WTC11 (cell line): ENCODE measurements around the gene TRPM4.

ENCODE experiments used
- NFYB ChIP-seq: sonication (generic); formaldehyde crosslinking; conservative IDR thresholded peaks from 2 replicates; pipeline ENCODE4 v1.8.0; 2022; ENCODE audit warnings: low read depth, missing genetic modification reagents
- TEAD4 ChIP-seq: sonication (generic); formaldehyde crosslinking; IDR thresholded peaks from 2 replicates; pipeline ENCODE4 v1.8.0; 2022; ENCODE audit warnings: mild to moderate bottlenecking, missing genetic modification reagents
- TF ChIP-seq, protein P1 (sequence below): fragments of 200-600 bp; IDR thresholded peaks from 2 replicates; pipeline ENCODE4 v1.8.0; 2022; ENCODE audit warnings: antibody characterized with exemption
- TF ChIP-seq, protein P2 (sequence below): sonication (generic); formaldehyde crosslinking; IDR thresholded peaks from 2 replicates; pipeline ENCODE4 v1.8.0; 2022; ENCODE audit warnings: mild to moderate bottlenecking, missing genetic modification reagents
- TF ChIP-seq, protein P3 (sequence below): sonication (generic); formaldehyde crosslinking; conservative IDR thresholded peaks from 2 replicates; pipeline ENCODE4 v1.8.1; 2022; ENCODE audit warnings: mild to moderate bottlenecking, missing genetic modification reagents

DNA sequence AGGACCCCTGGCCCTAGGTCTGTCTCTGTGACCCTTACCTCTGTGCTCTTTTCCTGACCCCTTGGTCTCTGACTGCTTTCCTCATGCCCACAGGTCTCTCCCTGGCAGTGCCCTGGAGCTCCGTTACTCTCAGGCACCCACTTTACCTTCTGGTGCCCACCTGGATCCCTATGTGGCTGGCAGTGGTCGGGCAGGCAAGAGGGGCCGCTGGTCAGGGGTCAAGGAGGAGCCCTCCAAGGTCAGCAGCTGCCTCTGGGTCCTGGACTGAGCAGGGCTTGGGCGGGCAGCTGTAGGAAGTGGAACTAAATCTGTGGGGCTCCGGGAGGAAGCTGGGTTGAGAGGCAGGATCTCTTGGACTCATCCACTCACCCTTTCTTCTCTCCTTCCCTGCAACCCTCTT lies 21.9 kb upstream of the TRPM4 start:
- TF ChIP-seq, protein P1, sequence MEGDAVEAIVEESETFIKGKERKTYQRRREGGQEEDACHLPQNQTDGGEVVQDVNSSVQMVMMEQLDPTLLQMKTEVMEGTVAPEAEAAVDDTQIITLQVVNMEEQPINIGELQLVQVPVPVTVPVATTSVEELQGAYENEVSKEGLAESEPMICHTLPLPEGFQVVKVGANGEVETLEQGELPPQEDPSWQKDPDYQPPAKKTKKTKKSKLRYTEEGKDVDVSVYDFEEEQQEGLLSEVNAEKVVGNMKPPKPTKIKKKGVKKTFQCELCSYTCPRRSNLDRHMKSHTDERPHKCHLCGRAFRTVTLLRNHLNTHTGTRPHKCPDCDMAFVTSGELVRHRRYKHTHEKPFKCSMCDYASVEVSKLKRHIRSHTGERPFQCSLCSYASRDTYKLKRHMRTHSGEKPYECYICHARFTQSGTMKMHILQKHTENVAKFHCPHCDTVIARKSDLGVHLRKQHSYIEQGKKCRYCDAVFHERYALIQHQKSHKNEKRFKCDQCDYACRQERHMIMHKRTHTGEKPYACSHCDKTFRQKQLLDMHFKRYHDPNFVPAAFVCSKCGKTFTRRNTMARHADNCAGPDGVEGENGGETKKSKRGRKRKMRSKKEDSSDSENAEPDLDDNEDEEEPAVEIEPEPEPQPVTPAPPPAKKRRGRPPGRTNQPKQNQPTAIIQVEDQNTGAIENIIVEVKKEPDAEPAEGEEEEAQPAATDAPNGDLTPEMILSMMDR: no peak
- TF ChIP-seq, protein P2, sequence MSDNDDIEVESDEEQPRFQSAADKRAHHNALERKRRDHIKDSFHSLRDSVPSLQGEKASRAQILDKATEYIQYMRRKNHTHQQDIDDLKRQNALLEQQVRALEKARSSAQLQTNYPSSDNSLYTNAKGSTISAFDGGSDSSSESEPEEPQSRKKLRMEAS (CRISPR knock-in tag): no peak
- TF ChIP-seq TEAD4 (CRISPR knock-in tag) (no peak), NFYB (CRISPR knock-in tag) (no peak)
- TF ChIP-seq, protein P3, sequence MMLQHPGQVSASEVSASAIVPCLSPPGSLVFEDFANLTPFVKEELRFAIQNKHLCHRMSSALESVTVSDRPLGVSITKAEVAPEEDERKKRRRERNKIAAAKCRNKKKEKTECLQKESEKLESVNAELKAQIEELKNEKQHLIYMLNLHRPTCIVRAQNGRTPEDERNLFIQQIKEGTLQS (CRISPR knock-in tag): no peak
